ENCODE results near the gene LRP2. TPM values are rescaled to one million over a fixed set of nuclear protein-coding genes. Genes with fewer than 3 reads are reported as not detected.
"Not testable (repeated sequence)": the region's sequence is repeated elsewhere in the genome, so short reads cannot be mapped to it uniquely, and the experiment has no call there.

Gene LRP2
- total and polyA plus RNA-seq, 2 donors from 2014 or later, result 44.7 to 85.4 TPM

DNA sequence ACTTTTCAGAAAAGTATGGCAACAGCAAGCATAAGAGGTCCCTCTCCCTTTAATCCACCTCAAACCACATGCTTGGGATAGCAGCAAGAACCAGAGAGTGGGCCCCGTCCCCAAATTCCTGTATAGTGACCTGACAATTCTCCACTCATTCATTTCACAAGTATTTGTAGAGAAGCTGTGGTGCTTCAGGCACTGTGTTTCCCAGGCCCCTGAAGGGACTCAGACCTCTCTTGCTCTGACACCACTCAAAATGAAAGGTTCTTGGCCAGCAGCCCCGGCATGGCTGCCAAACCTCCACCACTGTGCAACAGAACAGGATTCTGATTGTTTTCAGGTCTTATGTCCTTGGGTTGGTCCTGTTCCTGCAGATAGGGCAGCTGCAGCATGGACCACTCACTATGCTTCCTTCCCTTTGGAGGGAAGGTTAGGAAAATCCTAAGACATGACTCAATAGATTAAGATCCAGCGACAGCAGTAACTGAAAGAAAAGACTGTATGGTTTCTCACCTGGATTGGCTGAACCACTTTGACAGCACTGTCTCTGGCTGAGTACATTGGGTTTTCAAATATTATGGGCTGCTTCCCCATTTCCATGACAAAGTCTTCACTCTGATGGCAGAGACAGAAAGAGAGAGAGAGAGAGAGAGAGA is 225.3 kb downstream of the LRP2 start:
- Histone ChIP-seq H3K36me3 (ENCODE audit: control insufficient read depth in 2 of 3, insufficient read depth in 3 of 3, low read length in 3 of 3) (peaks cover 0 to 28% (median 13%) of the 10 kb centered on the region in 3 donors), H3K27me3 (ENCODE audit: control insufficient read depth, insufficient read depth, low read length) (no peaks in the 10 kb centered on the region), H3K9me3 (ENCODE audit: control insufficient read depth in 2 of 3, insufficient read depth in 1 of 3, low read length in 3 of 3) (no peaks in the 10 kb centered on the region), H3K9ac (ENCODE audit: low read length in 3 of 3) (no peak overlapping the region), H3K4me1 (ENCODE audit: control insufficient read depth in 2 of 3, insufficient read depth in 2 of 3, low read depth in 1 of 3, low read length in 3 of 3) (no peaks in the 10 kb centered on the region), H3K4me3 (ENCODE audit: low read length in 3 of 3) (no peak overlapping the region), H3K27ac (ENCODE audit: low read depth in 2 of 2, low read length in 2 of 2) (no peak overlapping the region)
- intact Hi-C loops (cut with DNase I), result no loop called here
- TF ChIP-seq, protein P1, sequence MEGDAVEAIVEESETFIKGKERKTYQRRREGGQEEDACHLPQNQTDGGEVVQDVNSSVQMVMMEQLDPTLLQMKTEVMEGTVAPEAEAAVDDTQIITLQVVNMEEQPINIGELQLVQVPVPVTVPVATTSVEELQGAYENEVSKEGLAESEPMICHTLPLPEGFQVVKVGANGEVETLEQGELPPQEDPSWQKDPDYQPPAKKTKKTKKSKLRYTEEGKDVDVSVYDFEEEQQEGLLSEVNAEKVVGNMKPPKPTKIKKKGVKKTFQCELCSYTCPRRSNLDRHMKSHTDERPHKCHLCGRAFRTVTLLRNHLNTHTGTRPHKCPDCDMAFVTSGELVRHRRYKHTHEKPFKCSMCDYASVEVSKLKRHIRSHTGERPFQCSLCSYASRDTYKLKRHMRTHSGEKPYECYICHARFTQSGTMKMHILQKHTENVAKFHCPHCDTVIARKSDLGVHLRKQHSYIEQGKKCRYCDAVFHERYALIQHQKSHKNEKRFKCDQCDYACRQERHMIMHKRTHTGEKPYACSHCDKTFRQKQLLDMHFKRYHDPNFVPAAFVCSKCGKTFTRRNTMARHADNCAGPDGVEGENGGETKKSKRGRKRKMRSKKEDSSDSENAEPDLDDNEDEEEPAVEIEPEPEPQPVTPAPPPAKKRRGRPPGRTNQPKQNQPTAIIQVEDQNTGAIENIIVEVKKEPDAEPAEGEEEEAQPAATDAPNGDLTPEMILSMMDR (IDR thresholded peaks at IDR 0.05; ENCODE audit: borderline replicate concordance, extremely low read depth, insufficient read depth), result no peak
- DNase-seq, result no peak
- no peak for FAIRE-seq

DNA sequence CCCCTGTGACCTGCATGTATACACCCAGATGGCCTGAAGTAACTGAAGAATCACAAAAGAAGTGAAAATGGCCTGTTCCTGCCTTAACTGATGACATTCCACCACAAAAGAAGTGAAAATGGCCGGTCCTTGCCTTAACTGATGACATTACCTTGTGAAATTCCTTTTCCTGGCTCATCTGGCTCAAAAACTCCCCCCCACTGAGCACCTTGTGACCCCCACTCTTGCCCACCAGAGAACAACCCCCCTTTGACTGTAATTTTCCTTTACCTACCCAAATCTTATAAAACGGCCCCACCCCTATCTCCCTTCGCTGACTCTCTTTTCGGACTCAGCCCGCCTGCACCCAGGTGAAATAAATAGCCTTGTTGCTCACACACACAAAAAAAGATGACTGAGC is 225.9 kb downstream of the LRP2 start:
- H3K36me3 ChIP-seq (ENCODE audit: control insufficient read depth in 2 of 3, insufficient read depth in 3 of 3, low read length in 3 of 3), result peaks cover 0 to 28% (median 13%) of the 10 kb centered on the region in 3 donors
- H3K27me3 ChIP-seq (ENCODE audit: control insufficient read depth, insufficient read depth, low read length); H3K9ac ChIP-seq (ENCODE audit: low read length in 3 of 3); intact Hi-C loops (cut with DNase I); H3K9me3 ChIP-seq (ENCODE audit: control insufficient read depth in 2 of 3, insufficient read depth in 1 of 3, low read length in 3 of 3); H3K27ac ChIP-seq (ENCODE audit: low read depth in 2 of 2, low read length in 2 of 2); FAIRE-seq; DNase-seq; H3K4me3 ChIP-seq (ENCODE audit: low read length in 3 of 3); H3K4me1 ChIP-seq (ENCODE audit: control insufficient read depth in 2 of 3, insufficient read depth in 2 of 3, low read depth in 1 of 3, low read length in 3 of 3): not testable (repeated sequence)

DNA sequence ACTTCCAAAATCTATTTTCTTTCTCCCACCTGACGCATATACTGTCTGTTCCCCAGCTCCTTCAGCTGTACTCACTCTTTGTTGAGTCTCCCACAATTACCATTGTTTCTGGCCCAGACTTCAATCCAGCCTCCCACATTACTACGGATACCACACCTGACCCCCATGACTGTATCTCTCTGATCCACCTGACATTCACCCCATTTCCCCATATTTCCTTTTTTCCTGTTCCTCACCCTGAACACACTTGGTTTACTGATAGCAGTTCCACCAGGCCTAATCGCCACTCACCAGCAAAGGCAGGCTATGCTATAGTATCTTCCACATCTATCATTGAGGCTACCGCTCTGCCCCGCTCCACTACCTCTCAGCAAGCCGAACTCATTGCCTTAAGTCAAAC is 228.1 kb downstream of the LRP2 start:
- H3K4me1 ChIP-seq (ENCODE audit: control insufficient read depth in 2 of 3, insufficient read depth in 2 of 3, low read depth in 1 of 3, low read length in 3 of 3); intact Hi-C loops (cut with DNase I); FAIRE-seq; H3K27me3 ChIP-seq (ENCODE audit: control insufficient read depth, insufficient read depth, low read length); DNase-seq; H3K4me3 ChIP-seq (ENCODE audit: low read length in 3 of 3); H3K9me3 ChIP-seq (ENCODE audit: control insufficient read depth in 2 of 3, insufficient read depth in 1 of 3, low read length in 3 of 3); H3K27ac ChIP-seq (ENCODE audit: low read depth in 2 of 2, low read length in 2 of 2); H3K9ac ChIP-seq (ENCODE audit: low read length in 3 of 3): not testable (repeated sequence)
- H3K36me3 ChIP-seq (ENCODE audit: control insufficient read depth in 2 of 3, insufficient read depth in 3 of 3, low read length in 3 of 3), result peaks cover 0 to 16% (median 4%) of the 10 kb centered on the region in 3 donors

DNA sequence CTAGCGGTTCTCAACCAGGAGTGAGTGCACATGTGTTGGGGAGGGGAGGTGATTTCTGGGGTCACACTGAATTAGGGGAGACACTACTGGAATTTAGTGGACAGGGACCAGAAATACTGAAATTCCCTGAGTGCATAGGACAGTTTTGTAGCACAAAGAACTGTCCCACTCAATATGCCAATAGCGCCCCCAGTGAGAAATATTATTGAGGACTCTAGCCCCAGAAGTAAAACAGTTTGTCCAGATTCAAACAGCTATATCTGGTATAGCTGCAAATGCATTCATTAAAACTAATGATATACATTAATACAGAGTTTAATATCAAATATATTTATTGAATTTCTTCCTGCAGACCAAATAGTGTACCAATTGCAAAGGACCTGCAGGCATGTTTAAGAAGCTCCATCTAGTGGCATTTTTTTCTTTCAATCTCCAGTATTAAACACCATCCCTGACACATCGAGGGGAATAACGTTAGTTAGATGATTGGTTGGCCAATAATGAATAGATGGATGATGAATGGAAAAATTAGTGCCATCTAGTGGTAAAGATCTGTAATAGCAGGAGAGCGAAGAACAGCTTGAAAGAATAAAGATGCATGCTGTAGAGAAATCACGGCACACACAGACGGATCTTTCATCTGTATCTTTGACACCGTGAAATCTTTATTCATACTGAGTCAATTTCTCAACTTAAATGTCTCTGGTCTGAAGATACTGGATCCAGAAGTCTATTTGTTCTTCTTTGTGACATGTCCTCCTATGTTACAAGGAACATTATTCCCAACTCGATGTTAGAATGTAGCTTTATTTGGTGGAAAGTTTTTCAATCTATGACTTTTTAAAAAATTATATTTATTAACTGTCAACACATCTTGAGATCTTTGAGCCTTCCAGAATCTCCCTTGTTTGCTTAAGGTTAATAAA is 230.5 kb downstream of the LRP2 start:
- H3K9me3 ChIP-seq (ENCODE audit: control insufficient read depth in 2 of 3, insufficient read depth in 1 of 3, low read length in 3 of 3), result no peaks in the 10 kb centered on the region
- peak in 2 of 5 donors; percentile 24 to 36 for DNase-seq
- intact Hi-C loops (cut with DNase I), result no loop called here

More for the DNA sequence above, 230.5 kb downstream of the LRP2 start:
- Histone ChIP-seq H3K27ac (ENCODE audit: low read depth in 2 of 2, low read length in 2 of 2) (no peak overlapping the region), H3K36me3 (ENCODE audit: control insufficient read depth in 2 of 3, insufficient read depth in 3 of 3, low read length in 3 of 3) (peaks cover 0 to 7% (median 0%) of the 10 kb centered on the region in 3 donors), H3K9ac (ENCODE audit: low read length in 3 of 3) (no peak overlapping the region), H3K4me3 (ENCODE audit: low read length in 3 of 3) (no peak overlapping the region), H3K4me1 (ENCODE audit: control insufficient read depth in 2 of 3, insufficient read depth in 2 of 3, low read depth in 1 of 3, low read length in 3 of 3) (no peaks in the 10 kb centered on the region), H3K27me3 (ENCODE audit: control insufficient read depth, insufficient read depth, low read length) (no peaks in the 10 kb centered on the region)
- TF ChIP-seq, protein P1 (IDR thresholded peaks at IDR 0.05; ENCODE audit: borderline replicate concordance, extremely low read depth, insufficient read depth), result peak; percentile 57
- FAIRE-seq, result peak; percentile 46
